GM18861 (cell line): ENCODE measurements around the gene SDK2.

Experiments
- ATAC-seq: cut with Tn5 transposase; IDR thresholded peaks from one replicate; pipeline ENCODE4 v1.9.1; 2021; ENCODE audit not compliant: unreplicated experiment

SDK2 gene

GRCh38 chr17:73538445-73538844, 105.8 kb downstream of the SDK2 start:
- ATAC-seq: no peak

GRCh38 chr17:73536700-73537605, 107.3 kb downstream of the SDK2 start:
- ATAC-seq: no peak

GRCh38 chr17:73535746-73536145, 108.5 kb downstream of the SDK2 start:
- no peak for ATAC-seq

- no peak for ATAC-seq
These were observed 109.9 kb downstream of the SDK2 start for GRCh38 chr17:73534209-73534909.

- no peak for ATAC-seq
These were observed 110.5 kb downstream of the SDK2 start for GRCh38 chr17:73533781-73534180.

GRCh38 chr17:73533127-73533526, 111.1 kb downstream of the SDK2 start:
- ATAC-seq: no peak

- no peak for ATAC-seq
These were observed 111.8 kb downstream of the SDK2 start for GRCh38 chr17:73532421-73532901.

- ATAC-seq: no peak
These were observed 113.1 kb downstream of the SDK2 start for GRCh38 chr17:73531158-73531557.

GRCh38 chr17:73528679-73529078, 115.6 kb downstream of the SDK2 start:
- ATAC-seq: no peak

GRCh38 chr17:73526952-73527351, 117.3 kb downstream of the SDK2 start:
- no peak for ATAC-seq

GRCh38 chr17:73524941-73525679, 119.1 kb downstream of the SDK2 start:
- no peak for ATAC-seq

GRCh38 chr17:73522696-73523095, 121.5 kb downstream of the SDK2 start:
- no peak for ATAC-seq

- no peak for ATAC-seq
These were observed 122.1 kb downstream of the SDK2 start for GRCh38 chr17:73522107-73522506.

- no peak for ATAC-seq
These were observed 122.9 kb downstream of the SDK2 start for GRCh38 chr17:73521376-73521775.

- ATAC-seq: no peak
These were observed 123.9 kb downstream of the SDK2 start for GRCh38 chr17:73520369-73520761.

- no peak for ATAC-seq
These were observed 124.4 kb downstream of the SDK2 start for GRCh38 chr17:73519714-73520368.

GRCh38 chr17:73519011-73519410, 125.2 kb downstream of the SDK2 start:
- no peak for ATAC-seq

- ATAC-seq: no peak
These were observed 127.8 kb downstream of the SDK2 start for GRCh38 chr17:73516431-73516830.

- no peak for ATAC-seq
These were observed 129.9 kb downstream of the SDK2 start for GRCh38 chr17:73514146-73514863.

- no peak for ATAC-seq
These were observed 130.8 kb downstream of the SDK2 start for GRCh38 chr17:73513426-73513825.
